Measurements from ENCODE around the gene HLA-DRB5. TPM values are rescaled to one million over a fixed set of nuclear protein-coding genes. Genes with fewer than 3 reads are reported as not detected.

HLA-DRB5 gene
- total RNA-seq, 6 experiments from 2014 or later: not detected

- H3K27me3 Mint-ChIP-seq (ENCODE audit: insufficient read depth): peaks cover 5% of the 10 kb centered on the region
- H3K27ac Mint-ChIP-seq: no peak overlapping the region
- no peaks in the 10 kb centered on the region for H3K9me3 Mint-ChIP-seq
- no peak for DNase-seq
- no peaks in the 10 kb centered on the region for H3K36me3 Mint-ChIP-seq (ENCODE audit: low read depth)
- no peak overlapping the region for H3K4me3 Mint-ChIP-seq
- no peak for TF ChIP-seq CTCF (IDR thresholded peaks at IDR 0.05)
- no peaks in the 10 kb centered on the region for H3K4me1 Mint-ChIP-seq (ENCODE audit: low read depth)
Observed at GRCh38 chr6:32566957-32567356, 36.9 kb upstream of the HLA-DRB5 start.

DNA sequence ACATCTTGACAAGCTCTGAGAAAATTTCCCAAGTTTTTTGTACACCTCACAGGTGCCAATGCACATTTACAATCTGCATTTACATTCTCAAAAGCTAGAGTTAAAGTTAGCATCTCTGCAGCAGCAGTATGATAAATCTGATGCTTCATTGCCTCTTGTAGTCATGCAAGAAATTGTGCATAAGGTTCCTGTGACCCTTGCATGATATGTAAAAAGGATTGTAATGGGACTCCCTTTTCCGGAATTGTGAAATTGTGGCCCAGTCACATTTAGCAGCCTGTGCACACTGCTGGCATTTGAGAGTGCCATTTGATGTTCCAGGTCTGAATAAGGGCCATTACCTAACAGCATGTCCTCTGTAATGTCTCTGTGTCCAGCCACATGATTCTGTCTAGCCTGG is 35.4 kb upstream of the HLA-DRB5 start:
- H3K4me1 Mint-ChIP-seq (ENCODE audit: low read depth): no peaks in the 10 kb centered on the region
- no peaks in the 10 kb centered on the region for H3K9me3 Mint-ChIP-seq
- DNase-seq: no peak

GRCh38 chr6:32562940-32563339 is 32.9 kb upstream of the HLA-DRB5 start:
- peaks cover 5% of the 10 kb centered on the region for H3K27me3 Mint-ChIP-seq (ENCODE audit: insufficient read depth)
- TF ChIP-seq CTCF (IDR thresholded peaks at IDR 0.05): no peak
- no peaks in the 10 kb centered on the region for H3K4me1 Mint-ChIP-seq (ENCODE audit: low read depth)
- H3K4me3 Mint-ChIP-seq: no peak overlapping the region
- no peaks in the 10 kb centered on the region for H3K9me3 Mint-ChIP-seq
- DNase-seq: no peak
- H3K36me3 Mint-ChIP-seq (ENCODE audit: low read depth): no peaks in the 10 kb centered on the region
- no peak overlapping the region for H3K27ac Mint-ChIP-seq

More for the DNA sequence above, 35.4 kb upstream of the HLA-DRB5 start:
- no peak for TF ChIP-seq CTCF (IDR thresholded peaks at IDR 0.05)
- H3K36me3 Mint-ChIP-seq (ENCODE audit: low read depth): no peaks in the 10 kb centered on the region
- H3K4me3 Mint-ChIP-seq: no peak overlapping the region
- H3K27ac Mint-ChIP-seq: no peak overlapping the region
- H3K27me3 Mint-ChIP-seq (ENCODE audit: insufficient read depth): peaks cover under 1% of the 10 kb centered on the region

- Mint-ChIP-seq H3K27ac (no peak overlapping the region), H3K27me3 (ENCODE audit: insufficient read depth) (peaks cover 5% of the 10 kb centered on the region), H3K4me3 (no peak overlapping the region), H3K4me1 (ENCODE audit: low read depth) (no peaks in the 10 kb centered on the region), H3K36me3 (ENCODE audit: low read depth) (no peaks in the 10 kb centered on the region), H3K9me3 (no peaks in the 10 kb centered on the region)
- no peak for DNase-seq
- TF ChIP-seq CTCF (IDR thresholded peaks at IDR 0.05): no peak
Observed at GRCh38 chr6:32559747-32560146, 29.7 kb upstream of the HLA-DRB5 start.

DNA sequence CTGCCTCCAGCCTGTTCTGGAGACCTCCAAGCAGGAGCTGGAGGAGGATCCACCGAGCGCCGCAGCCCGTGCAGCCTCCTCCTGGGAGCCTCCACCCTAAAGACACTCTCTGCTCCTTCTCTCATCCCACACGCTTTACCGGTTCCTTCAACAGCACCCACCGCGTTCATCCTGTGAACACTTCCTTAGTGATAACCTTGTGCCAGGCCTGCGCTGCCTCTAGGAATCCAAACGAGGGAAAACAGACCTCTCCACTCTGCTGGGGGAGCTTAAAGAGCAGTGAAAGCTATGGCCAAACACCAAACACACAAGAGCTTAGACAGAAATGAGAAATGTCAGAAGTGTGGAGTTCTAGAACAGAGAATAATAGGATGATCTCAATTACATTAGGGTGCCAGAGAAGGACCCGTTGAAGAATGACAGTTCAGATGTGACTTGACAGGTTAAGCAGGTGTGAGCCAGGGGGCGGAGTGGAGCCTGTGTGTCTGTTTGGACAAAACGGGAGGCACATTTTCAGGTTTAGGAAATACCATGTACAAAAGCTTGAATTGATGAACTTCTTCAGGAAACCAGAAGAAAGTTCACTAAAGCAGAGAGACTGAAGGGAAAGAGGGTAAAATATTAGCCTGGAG is 28.5 kb upstream of the HLA-DRB5 start:
- peaks cover 5% of the 10 kb centered on the region for H3K27me3 Mint-ChIP-seq (ENCODE audit: insufficient read depth)
- H3K9me3 Mint-ChIP-seq: no peaks in the 10 kb centered on the region
- DNase-seq: no peak
- no peak overlapping the region for H3K4me3 Mint-ChIP-seq
- TF ChIP-seq CTCF (IDR thresholded peaks at IDR 0.05): no peak
- H3K27ac Mint-ChIP-seq: no peak overlapping the region
- no peaks in the 10 kb centered on the region for H3K4me1 Mint-ChIP-seq (ENCODE audit: low read depth)
- H3K36me3 Mint-ChIP-seq (ENCODE audit: low read depth): no peaks in the 10 kb centered on the region
